ENCODE data around the gene TJAP1.

DNA sequence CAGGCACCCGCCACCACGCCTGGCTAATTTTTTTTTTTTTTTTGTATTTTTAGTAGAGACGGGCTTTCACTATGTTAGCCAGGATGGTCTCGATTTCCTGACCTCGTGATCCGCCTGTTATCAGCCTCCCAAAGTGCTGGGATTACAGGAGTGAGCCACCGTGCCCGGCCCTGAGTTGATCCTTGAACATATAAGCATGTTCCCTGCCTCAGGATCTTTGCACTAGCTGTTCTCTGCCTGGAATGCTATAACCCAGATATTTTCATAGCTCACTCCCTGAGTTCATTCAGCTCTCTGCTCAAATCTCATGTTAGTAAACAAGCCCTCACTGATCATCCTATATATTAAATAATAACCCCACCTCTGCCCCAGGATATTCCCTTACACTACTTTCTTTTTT, 13.0 kb upstream of the TJAP1 start:
- TF ChIP-seq CTCF (IDR thresholded peaks at IDR 0.05), result no peak
- TF ChIP-seq POLR2A (IDR thresholded peaks at IDR 0.05; ENCODE audit: low read length), result no peak
- TF ChIP-seq RARB (CRISPR knock-in tag; IDR thresholded peaks at IDR 0.05), result no peak
- no peak for TF ChIP-seq BHLHE40 (IDR thresholded peaks at IDR 0.05; ENCODE audit: low read depth, low read length)
- TF ChIP-seq, protein P1, sequence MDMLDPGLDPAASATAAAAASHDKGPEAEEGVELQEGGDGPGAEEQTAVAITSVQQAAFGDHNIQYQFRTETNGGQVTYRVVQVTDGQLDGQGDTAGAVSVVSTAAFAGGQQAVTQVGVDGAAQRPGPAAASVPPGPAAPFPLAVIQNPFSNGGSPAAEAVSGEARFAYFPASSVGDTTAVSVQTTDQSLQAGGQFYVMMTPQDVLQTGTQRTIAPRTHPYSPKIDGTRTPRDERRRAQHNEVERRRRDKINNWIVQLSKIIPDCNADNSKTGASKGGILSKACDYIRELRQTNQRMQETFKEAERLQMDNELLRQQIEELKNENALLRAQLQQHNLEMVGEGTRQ (IDR thresholded peaks at IDR 0.05), result no peak

All from A549 (cell line).